CD4-positive, alpha-beta T cell treated with Interleukin-15 for 4 hours (primary cell): ENCODE results near the gene MYOG.

Experiments
- DNase-seq: peaks from one replicate; pipeline ENCODE4 v3.0.0-alpha.2; 2020; ENCODE audit warnings: low spot score

The MYOG gene

GRCh38 chr1:203072002-203072602, 13.7 kb downstream of the MYOG start:
- no peak for DNase-seq

- DNase-seq: no peak
Observed at GRCh38 chr1:203069030-203069747, 16.6 kb downstream of the MYOG start.

- DNase-seq: no peak
Observed at GRCh38 chr1:203066965-203067364, 18.8 kb downstream of the MYOG start.

- no peak for DNase-seq
Observed at GRCh38 chr1:203065986-203066385, 19.8 kb downstream of the MYOG start.

- DNase-seq: no peak
Observed at GRCh38 chr1:203065191-203065590, 20.6 kb downstream of the MYOG start.

- DNase-seq: no peak
Observed at GRCh38 chr1:203063287-203063686, 22.5 kb downstream of the MYOG start.

- no peak for DNase-seq
Observed at GRCh38 chr1:203060115-203060514, 25.7 kb downstream of the MYOG start.

GRCh38 chr1:203059485-203059884, 26.3 kb downstream of the MYOG start:
- no peak for DNase-seq

GRCh38 chr1:203058676-203058935, 27.2 kb downstream of the MYOG start:
- no peak for DNase-seq

- DNase-seq: no peak
Observed at GRCh38 chr1:203057911-203058675, 27.7 kb downstream of the MYOG start.

- no peak for DNase-seq
Observed at GRCh38 chr1:203056516-203056915, 29.3 kb downstream of the MYOG start.

- DNase-seq: no peak
Observed at GRCh38 chr1:203056012-203056411, 29.8 kb downstream of the MYOG start.

GRCh38 chr1:203055161-203055799, 30.5 kb downstream of the MYOG start:
- no peak for DNase-seq

GRCh38 chr1:203054642-203055041, 31.2 kb downstream of the MYOG start:
- DNase-seq: no peak

GRCh38 chr1:203054184-203054583, 31.6 kb downstream of the MYOG start:
- DNase-seq: no peak

- DNase-seq: no peak
Observed at GRCh38 chr1:203052601-203053000, 33.2 kb downstream of the MYOG start.

- no peak for DNase-seq
Observed at GRCh38 chr1:203051841-203052324, 33.9 kb downstream of the MYOG start.

- no peak for DNase-seq
Observed at GRCh38 chr1:203050826-203051225, 35.0 kb downstream of the MYOG start.

GRCh38 chr1:203049576-203050180, 36.1 kb downstream of the MYOG start:
- DNase-seq: no peak

- no peak for DNase-seq
Observed at GRCh38 chr1:203049077-203049476, 36.7 kb downstream of the MYOG start.

- DNase-seq: no peak
Observed at GRCh38 chr1:203048555-203049051, 37.2 kb downstream of the MYOG start.

- no peak for DNase-seq
Observed at GRCh38 chr1:203048086-203048485, 37.7 kb downstream of the MYOG start.
